Endothelial cell of umbilical vein (primary cell): ENCODE data around the gene ERBB4. TPM values are rescaled to one million over a fixed set of nuclear protein-coding genes. Genes with fewer than 3 reads are reported as not detected.

ENCODE experiments used
- BruUV-seq: library from RNA; stranded (reverse); fragments of 400-500 nt; replicated peaks from 2 replicates; lab custom pipeline; 2021; lab: Mats Ljungman, UMichigan
- CTCF ChIA-PET: fragments of 300-600, 350-600 bp; sonication (Branson Sonifier 250); formaldehyde crosslinking; loops from one replicate; lab custom pipeline; 2021; ENCODE audit warnings: antibody characterized with exemption, inconsistent platforms; lab: Charles Lee
- POLR2A ChIA-PET: fragments of 300-600, 350-600 bp; sonication (Branson Sonifier 250); formaldehyde crosslinking; loops from one replicate; lab custom pipeline; 2021; ENCODE audit warnings: antibody characterized with exemption, inconsistent platforms; lab: Charles Lee
- DNase-seq: peaks from one replicate; pipeline ENCODE4 v3.0.0-alpha.2; 2011; ENCODE audit warnings: low read depth, low spot score
- FAIRE-seq: peaks from 2 replicates; lab custom pipeline; 2011; peaks lifted over from hg19 to GRCh38; lab: Jason Lieb, UNC
- H2AFZ ChIP-seq: 2 replicates; pipeline ENCODE4 v1.6.0; 2012; ENCODE audit warnings: low read depth, low read length, control low read depth, inconsistent platforms
- H3K27ac ChIP-seq: 2 replicates; pipeline ENCODE4 v1.5.1; 2011; ENCODE audit warnings: low read depth, mild to moderate bottlenecking, control low read depth, low read length, moderate library complexity; ENCODE audit not compliant: insufficient read depth
- H3K27me3 ChIP-seq, 2 experiments: 2 replicates each; pipeline versions ENCODE4 v1.6.0 to v1.6.1; 2011; ENCODE audit warnings: low read length in 2 of 2, mixed read lengths in 1 of 2; ENCODE audit not compliant: control insufficient read depth in 2 of 2, insufficient read depth in 2 of 2
- H3K36me3 ChIP-seq, 2 experiments: 2 replicates in 1 of 2; 3 replicates in 1 of 2; pipeline ENCODE4 v1.5.1; 2011; ENCODE audit warnings: low read length in 2 of 2, mild to moderate bottlenecking in 1 of 2, moderate library complexity in 1 of 2; ENCODE audit not compliant: control insufficient read depth in 2 of 2, insufficient read depth in 2 of 2; ENCODE audit errors: extremely low read depth in 1 of 2
- H3K4me1 ChIP-seq: 3 replicates; pipeline ENCODE4 v1.5.1; 2011; ENCODE audit warnings: mild to moderate bottlenecking, low read length; ENCODE audit not compliant: control insufficient read depth, insufficient read depth; ENCODE audit errors: extremely low read depth
- H3K4me2 ChIP-seq: 2 replicates; pipeline ENCODE4 v1.6.1; 2011; ENCODE audit warnings: low read length, control low read depth, mixed read lengths; ENCODE audit not compliant: insufficient read depth
- H3K4me3 ChIP-seq, 3 experiments: fragments of 200-600 bp in 1 of 3; sonication (generic), shearing (Covaris generic) in 1 of 3; replicated peaks in 1 of 3; 2 replicates each; pipeline ENCODE4 v1.5.1; 2011 to 2016; ENCODE audit warnings: control low read depth in 3 of 3, low read length in 3 of 3, mild to moderate bottlenecking in 2 of 3, inconsistent platforms in 1 of 3, low read depth in 1 of 3, moderate library complexity in 1 of 3; ENCODE audit not compliant: insufficient read depth in 1 of 3
- H3K79me2 ChIP-seq: 2 replicates; pipeline ENCODE4 v1.6.0; 2012; ENCODE audit warnings: low read length, inconsistent platforms; ENCODE audit not compliant: control insufficient read depth, insufficient read depth
- H3K9ac ChIP-seq: replicated peaks from 2 replicates; pipeline ENCODE3; 2011; ENCODE audit warnings: low read length, control low read depth; ENCODE audit not compliant: insufficient read depth; ENCODE audit errors: extremely low read depth
- H3K9me1 ChIP-seq: replicated peaks from 3 replicates; pipeline ENCODE4 v1.6.0; 2011; ENCODE audit warnings: mild to moderate bottlenecking, low read length; ENCODE audit not compliant: control insufficient read depth, insufficient read depth; ENCODE audit errors: extremely low read depth
- H3K9me3 ChIP-seq: replicated peaks from 2 replicates; pipeline ENCODE4 v1.5.1; 2012; ENCODE audit warnings: low read length, inconsistent platforms; ENCODE audit not compliant: control insufficient read depth, insufficient read depth
- H4K20me1 ChIP-seq: replicated peaks from 2 replicates; pipeline ENCODE3; 2011; ENCODE audit warnings: mild to moderate bottlenecking, low read length; ENCODE audit not compliant: control insufficient read depth, insufficient read depth; ENCODE audit errors: extremely low read depth
- EZH2 ChIP-seq: IDR thresholded peaks from 2 replicates; pipeline ENCODE4 v1.6.1; 2012; ENCODE audit warnings: borderline replicate concordance, low read depth, mild to moderate bottlenecking, moderate library complexity, low read length, inconsistent platforms; ENCODE audit not compliant: severe bottlenecking
- FOS ChIP-seq: IDR thresholded peaks from 2 replicates; pipeline ENCODE4 v1.6.1; 2011; ENCODE audit warnings: mild to moderate bottlenecking, low read length, moderate library complexity, borderline replicate concordance; ENCODE audit not compliant: insufficient read depth
- GATA2 ChIP-seq: IDR thresholded peaks from 2 replicates; pipeline ENCODE4 v1.7.0; 2011; ENCODE audit warnings: low read depth, mild to moderate bottlenecking, moderate library complexity, mixed read lengths, low read length; ENCODE audit not compliant: insufficient read length, insufficient read depth
- JUN ChIP-seq: IDR thresholded peaks from 2 replicates; pipeline ENCODE4 v1.6.1; 2011; ENCODE audit warnings: borderline replicate concordance, low read depth; ENCODE audit not compliant: insufficient read length, insufficient read depth
- MAX ChIP-seq: IDR thresholded peaks from 2 replicates; pipeline ENCODE4 v1.6.1; 2011; ENCODE audit not compliant: insufficient read depth, insufficient read length
- MYC ChIP-seq: IDR thresholded peaks from one replicate; pipeline ENCODE4 v1.6.1; 2011; ENCODE audit warnings: mild to moderate bottlenecking, low read depth, low read length
- POLR2A ChIP-seq: IDR thresholded peaks from 2 replicates; pipeline ENCODE4 v1.6.1; 2012; ENCODE audit warnings: low read depth, mild to moderate bottlenecking, control low read depth, low read length
- POLR2AphosphoS5 ChIP-seq: IDR thresholded peaks from 2 replicates; pipeline ENCODE4 v1.6.1; 2012; ENCODE audit warnings: low read depth, mild to moderate bottlenecking, control low read depth, low read length, moderate library complexity; ENCODE audit not compliant: insufficient read depth
- dilution Hi-C: fragments of 300-500 bp; cut with MboI; formaldehyde crosslinking; loops from one replicate; pipeline ENCODE4 v1.15.0; 2019; ENCODE audit warnings: low sequenced_read_pairs; ENCODE audit not compliant: extremely low pct_ligation_motif_present
- intact Hi-C: fragments of 100-400 bp; cut with micrococcal nuclease; formaldehyde crosslinking; loops from one replicate; pipeline ENCODE4 v1.10.0; 2022
- polyA plus RNA-seq, 4 experiments: library from polyadenylated mRNA; depleted of rRNA in 3 of 4; stranded (reverse) in 3 of 4; unstranded in 1 of 4; fragments of >200 nt; gene quantifications; 2 replicates each; pipeline versions ENCODE4 v1.2.1 to v1.2.3, GENCODE V29; 2011 to 2012; ENCODE audit warnings: missing spikeins in 1 of 4
- total RNA-seq: library from RNA; stranded (reverse); gene quantifications from 2 replicates; pipeline ENCODE4 v1.2.3, GENCODE V29; 2021
- TF ChIP-seq, protein P1 (sequence below), 2 donors: IDR thresholded peaks; 1 replicate in 1 of 2; 2 replicates in 1 of 2; pipeline ENCODE4 v1.5.1; 2011; ENCODE audit warnings: low read length in 2 of 2, mild to moderate bottlenecking in 2 of 2, moderate library complexity in 2 of 2, control low read depth in 1 of 2, inconsistent platforms in 1 of 2, low read depth in 1 of 2; ENCODE audit not compliant: insufficient read depth in 1 of 2; ENCODE audit errors: extremely low read depth in 1 of 2

ERBB4 gene
- total and polyA plus RNA-seq, 2 donors (not counting 3 experiments of a cell fraction or from before 2014, with no cell fraction given) = 0.01 to 0.27 TPM

DNA sequence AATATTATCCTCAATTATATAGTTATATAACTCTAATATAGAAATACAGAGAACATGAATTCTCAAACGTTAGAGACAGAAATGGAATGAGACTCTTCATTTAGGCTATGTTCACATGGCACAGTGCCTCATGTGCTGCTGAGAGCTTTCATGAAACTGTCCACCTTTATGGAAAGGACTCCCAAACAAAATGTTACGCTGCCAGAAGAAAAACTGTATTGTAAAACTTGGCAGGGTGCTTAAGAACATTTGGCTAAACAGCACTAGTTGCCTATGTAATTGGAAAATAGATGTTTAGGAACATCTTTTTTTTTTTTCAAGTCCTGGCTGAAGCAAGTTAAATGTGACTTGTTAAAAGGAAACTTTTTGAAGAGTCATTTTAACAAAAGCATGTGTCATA is 396.0 kb downstream of the ERBB4 start:
- Histone ChIP-seq H3K4me2 (no peak overlapping the region), H3K9me3 (no peaks in the 10 kb centered on the region), H3K4me1 (no peaks in the 10 kb centered on the region), H3K9me1 (no peaks in the 10 kb centered on the region), H3K9ac (no peak overlapping the region), H3K79me2 (no peaks in the 10 kb centered on the region), H3K27ac (no peak overlapping the region), H3K36me3 (no peaks in the 10 kb centered on the region), H4K20me1 (no peaks in the 10 kb centered on the region), H3K27me3 (no peaks in the 10 kb centered on the region), H2AFZ (no peak overlapping the region), H3K4me3 (no peak overlapping the region)
- ChIA-PET POLR2A (no interaction called here), CTCF (interaction anchor here (1.0 to 1.6 kb wide), 3 partner anchors 19 to 137 kb away, joined by 3 to 4 read pairs (median 4); no protein-coding TSS in a partner anchor)
- BruUV-seq = no TSS peak
- no peak for TF ChIP-seq MYC
- no peak for TF ChIP-seq JUN
- no peak for TF ChIP-seq POLR2AphosphoS5
- TF ChIP-seq, protein P1, sequence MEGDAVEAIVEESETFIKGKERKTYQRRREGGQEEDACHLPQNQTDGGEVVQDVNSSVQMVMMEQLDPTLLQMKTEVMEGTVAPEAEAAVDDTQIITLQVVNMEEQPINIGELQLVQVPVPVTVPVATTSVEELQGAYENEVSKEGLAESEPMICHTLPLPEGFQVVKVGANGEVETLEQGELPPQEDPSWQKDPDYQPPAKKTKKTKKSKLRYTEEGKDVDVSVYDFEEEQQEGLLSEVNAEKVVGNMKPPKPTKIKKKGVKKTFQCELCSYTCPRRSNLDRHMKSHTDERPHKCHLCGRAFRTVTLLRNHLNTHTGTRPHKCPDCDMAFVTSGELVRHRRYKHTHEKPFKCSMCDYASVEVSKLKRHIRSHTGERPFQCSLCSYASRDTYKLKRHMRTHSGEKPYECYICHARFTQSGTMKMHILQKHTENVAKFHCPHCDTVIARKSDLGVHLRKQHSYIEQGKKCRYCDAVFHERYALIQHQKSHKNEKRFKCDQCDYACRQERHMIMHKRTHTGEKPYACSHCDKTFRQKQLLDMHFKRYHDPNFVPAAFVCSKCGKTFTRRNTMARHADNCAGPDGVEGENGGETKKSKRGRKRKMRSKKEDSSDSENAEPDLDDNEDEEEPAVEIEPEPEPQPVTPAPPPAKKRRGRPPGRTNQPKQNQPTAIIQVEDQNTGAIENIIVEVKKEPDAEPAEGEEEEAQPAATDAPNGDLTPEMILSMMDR (IDR thresholded peaks at IDR 0.05; ENCODE audit: extremely low read depth in 1 of 2, insufficient read depth in 1 of 2, low read depth in 1 of 2, low read length in 2 of 2) = no peak
- no peak for TF ChIP-seq EZH2
- no peak for TF ChIP-seq POLR2A
- TF ChIP-seq FOS = no peak
- DNase-seq = no peak
- FAIRE-seq = no peak
- dilution Hi-C loops (no loop called here), intact Hi-C loops (no loop called here)

DNA sequence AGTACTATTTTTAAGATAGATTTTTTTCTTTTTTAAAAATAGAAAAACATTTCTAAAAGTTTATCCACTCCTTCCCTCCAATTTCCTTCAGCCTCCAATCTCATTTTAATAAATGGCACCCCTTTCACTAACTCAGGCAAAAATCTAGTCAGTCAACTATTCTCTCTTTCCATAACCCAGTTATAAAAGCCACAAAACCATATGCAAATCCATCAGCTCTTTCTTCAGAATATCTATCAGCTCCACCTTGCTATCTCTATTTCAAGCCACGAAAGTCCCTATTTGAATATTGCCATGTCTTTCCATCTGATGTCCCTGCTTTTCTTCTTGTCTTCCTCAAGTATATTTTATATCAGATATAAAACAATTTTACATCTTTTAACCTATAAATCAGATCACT is 397.1 kb downstream of the ERBB4 start:
- no TSS peak for BruUV-seq
- H3K27ac ChIP-seq = no peak overlapping the region
- H3K4me2 ChIP-seq = no peak overlapping the region
- no peak overlapping the region for H2AFZ ChIP-seq
- no peak overlapping the region for H3K4me3 ChIP-seq
- no peak overlapping the region for H3K9ac ChIP-seq
- H3K36me3 ChIP-seq = no peaks in the 10 kb centered on the region
- H3K4me1 ChIP-seq = no peaks in the 10 kb centered on the region
- no peaks in the 10 kb centered on the region for H4K20me1 ChIP-seq
- DNase-seq = no peak
- no peak for TF ChIP-seq POLR2AphosphoS5
- TF ChIP-seq POLR2A = no peak
- no peak for TF ChIP-seq JUN
- TF ChIP-seq FOS = no peak
- no peak for TF ChIP-seq MYC
- TF ChIP-seq GATA2 = no peak
- TF ChIP-seq MAX = no peak
- no peak for TF ChIP-seq EZH2
- TF ChIP-seq, protein P1 (IDR thresholded peaks at IDR 0.05; ENCODE audit: extremely low read depth in 1 of 2, insufficient read depth in 1 of 2, low read depth in 1 of 2, low read length in 2 of 2) = no peak
- ChIA-PET CTCF (no interaction called here), POLR2A (no interaction called here)
- no peaks in the 10 kb centered on the region for H3K9me3 ChIP-seq
- H3K9me1 ChIP-seq = no peaks in the 10 kb centered on the region
- H3K79me2 ChIP-seq = no peaks in the 10 kb centered on the region
- FAIRE-seq = no peak
- H3K27me3 ChIP-seq = no peaks in the 10 kb centered on the region
- dilution Hi-C loops = no loop called here
- intact Hi-C loops = no loop called here
